T-helper 1 cell treated with Interleukin-12 subunit alpha and Interleukin-12 subunit beta and Interleukin-4 antibody, amounts not matched to agents 30 ng/mL and 1 ng/mL, for 36 hours (primary cell): ENCODE data around the gene BCAR3. TPM values are rescaled to one million over a fixed set of nuclear protein-coding genes. Genes with fewer than 3 reads are reported as not detected.
"Not testable (repeated sequence)": the region's sequence is repeated elsewhere in the genome, so short reads cannot be mapped to it uniquely, and the experiment has no call there.

Experiments used
- intact Hi-C: fragments of 100-400 bp; cut with micrococcal nuclease; formaldehyde crosslinking; loops from one replicate; pipeline ENCODE4 v1.15.1; 2024
- total RNA-seq: library from RNA; stranded (reverse); gene quantifications from 2 replicates; pipeline ENCODE4 v1.2.3, GENCODE V29; 2022

Gene BCAR3
- total RNA-seq, 1 donor from 2014 or later, result 0.39 TPM

- intact Hi-C loops, result no loop called here
Measured at GRCh38 chr1:93565496-93566206, 116.0 kb downstream of the BCAR3 start.

GRCh38 chr1:93559695-93560094 is 121.9 kb downstream of the BCAR3 start:
- intact Hi-C loops, result no loop called here

GRCh38 chr1:93559045-93559444 is 122.6 kb downstream of the BCAR3 start:
- intact Hi-C loops, result no loop called here

- intact Hi-C loops, result no loop called here
Measured at GRCh38 chr1:93556291-93556690, 125.3 kb downstream of the BCAR3 start.

- intact Hi-C loops, result no loop called here
Measured at GRCh38 chr1:93554883-93555872, 126.5 kb downstream of the BCAR3 start.

GRCh38 chr1:93553886-93554490 is 127.6 kb downstream of the BCAR3 start:
- intact Hi-C loops, result not testable (repeated sequence)

- intact Hi-C loops, result no loop called here
Measured at GRCh38 chr1:93552741-93553455, 128.7 kb downstream of the BCAR3 start.

- intact Hi-C loops, result no loop called here
Measured at GRCh38 chr1:93549811-93550210, 131.8 kb downstream of the BCAR3 start.

GRCh38 chr1:93549131-93549530 is 132.5 kb downstream of the BCAR3 start:
- intact Hi-C loops, result no loop called here

- intact Hi-C loops, result no loop called here
Measured at GRCh38 chr1:93546162-93546863, 135.3 kb downstream of the BCAR3 start.

- intact Hi-C loops, result no loop called here
Measured at GRCh38 chr1:93542398-93542797, 139.2 kb downstream of the BCAR3 start.

GRCh38 chr1:93541045-93541444 is 140.6 kb downstream of the BCAR3 start:
- intact Hi-C loops, result no loop called here

GRCh38 chr1:93537924-93538323 is 143.7 kb downstream of the BCAR3 start:
- intact Hi-C loops, result no loop called here

GRCh38 chr1:93537396-93537795 is 144.2 kb downstream of the BCAR3 start:
- intact Hi-C loops, result no loop called here

- intact Hi-C loops, result no loop called here
Measured at GRCh38 chr1:93533677-93534076, 148.0 kb downstream of the BCAR3 start.

GRCh38 chr1:93532780-93533378 is 148.8 kb downstream of the BCAR3 start:
- intact Hi-C loops, result no loop called here

- intact Hi-C loops, result no loop called here
Measured at GRCh38 chr1:93531193-93531592, 150.4 kb downstream of the BCAR3 start.

GRCh38 chr1:93528412-93528811 is 153.2 kb downstream of the BCAR3 start:
- intact Hi-C loops, result loop anchor here (10.0 kb wide), 1 partner anchor 1874 kb away; no protein-coding TSS in a partner anchor

GRCh38 chr1:93526431-93526830 is 155.2 kb downstream of the BCAR3 start:
- intact Hi-C loops, result loop anchor here (10.0 kb wide), 1 partner anchor 1872 kb away; no protein-coding TSS in a partner anchor

- intact Hi-C loops, result loop anchor here (10.0 kb wide), 1 partner anchor 1871 kb away; no protein-coding TSS in a partner anchor
Measured at GRCh38 chr1:93525431-93525830, 156.2 kb downstream of the BCAR3 start.
